Prostate gland (tissue), 2 donors: ENCODE results near the gene CAMKK2. TPM values are rescaled to one million over a fixed set of nuclear protein-coding genes. Genes with fewer than 3 reads are reported as not detected.

Source experiments
- DNase-seq: peaks from one replicate; pipeline ENCODE4 v3.0.0-alpha.2; 2019; ENCODE audit warnings: low spot score
- H3K27ac ChIP-seq, 2 donors: fragments of 200-600 bp; sonication (generic); 2 replicates each; pipeline ENCODE4 v1.5.1; 2017 to 2019
- H3K27me3 ChIP-seq: fragments of 200-600 bp; sonication (generic); replicated peaks from 2 replicates; pipeline ENCODE4 v1.5.1; 2019; ENCODE audit not compliant: insufficient read depth
- H3K36me3 ChIP-seq, 2 donors: fragments of 200-600 bp; sonication (generic); 1 replicate in 1 of 2; 2 replicates in 1 of 2; pipeline versions ENCODE4 v1.5.1 to v1.8.1; 2017 to 2019
- H3K4me1 ChIP-seq: fragments of 200-600 bp; sonication (generic); replicated peaks from 2 replicates; pipeline ENCODE4 v1.5.1; 2019
- H3K4me3 ChIP-seq, 2 donors: fragments of 200-600 bp; sonication (generic); 2 replicates each; pipeline ENCODE4 v1.5.1; 2017 to 2019
- H3K9me3 ChIP-seq: fragments of 200-600 bp; sonication (generic); 2 replicates; pipeline ENCODE4 v1.5.1; 2017
- CTCF ChIP-seq, 4 experiments: fragments of 200-600 bp in 2 of 4; fragments of 450-650 bp in 2 of 4; sonication (generic) in 2 of 4; IDR thresholded peaks; 1 replicate in 3 of 4; 2 replicates in 1 of 4; pipeline ENCODE4 v1.5.1; 2016 to 2019; ENCODE audit warnings: antibody characterized with exemption in 4 of 4, mild to moderate bottlenecking in 2 of 4, moderate library complexity in 2 of 4
- POLR2A ChIP-seq: fragments of 450-650 bp; IDR thresholded peaks from one replicate; pipeline ENCODE4 v1.6.1; 2016; ENCODE audit warnings: antibody characterized with exemption, mild to moderate bottlenecking
- POLR2AphosphoS5 ChIP-seq: sonication (generic); formaldehyde crosslinking; IDR thresholded peaks from one replicate; pipeline ENCODE4 v1.6.1; 2017; ENCODE audit warnings: antibody characterized with exemption
- WGBS: methylation state at CpG from one replicate; pipeline ENCODE4 v1.1.5; 2018; 5-methylcytosine and 5-hydroxymethylcytosine counted together
- intact Hi-C: fragments of 100-400 bp; cut with DNase I; formaldehyde crosslinking; loops from one replicate; pipeline ENCODE4 v1.14.2; 2022
- total RNA-seq, 2 donors: library from RNA; depleted of rRNA; stranded (reverse); fragments of >200 nt; gene quantifications; one replicate each; pipeline ENCODE4 v1.1.0, GENCODE V29; 2016

Gene CAMKK2
- total RNA-seq, 2 donors from 2014 or later = 26.9 to 52.2 TPM

- no peaks in the 10 kb centered on the region for H3K36me3 ChIP-seq
- H3K27me3 ChIP-seq = no peaks in the 10 kb centered on the region
- no peak overlapping the region for H3K27ac ChIP-seq
- no peak overlapping the region for H3K4me3 ChIP-seq
- no peak for TF ChIP-seq POLR2AphosphoS5
- no peak for TF ChIP-seq CTCF (IDR thresholded peaks at IDR 0.05)
- TF ChIP-seq POLR2A = no peak
- no peaks in the 10 kb centered on the region for H3K9me3 ChIP-seq
- no peaks in the 10 kb centered on the region for H3K4me1 ChIP-seq
- intact Hi-C loops = no loop called here
- WGBS = 83% methylated on average over 5 of the region's 5 CpGs
- DNase-seq = no peak
Observed at GRCh38 chr12:121217761-121218160, 78.7 kb downstream of the CAMKK2 start.

GRCh38 chr12:121217063-121217462, 79.4 kb downstream of the CAMKK2 start:
- TF ChIP-seq POLR2A (no peak), CTCF (IDR thresholded peaks at IDR 0.05) (no peak), POLR2AphosphoS5 (no peak)
- Histone ChIP-seq H3K4me1 (no peaks in the 10 kb centered on the region), H3K36me3 (no peaks in the 10 kb centered on the region), H3K27me3 (no peaks in the 10 kb centered on the region), H3K9me3 (no peaks in the 10 kb centered on the region), H3K27ac (no peak overlapping the region), H3K4me3 (no peak overlapping the region)
- WGBS = 79% methylated on average over 8 of the region's 8 CpGs
- intact Hi-C loops = no loop called here
- no peak for DNase-seq

DNA sequence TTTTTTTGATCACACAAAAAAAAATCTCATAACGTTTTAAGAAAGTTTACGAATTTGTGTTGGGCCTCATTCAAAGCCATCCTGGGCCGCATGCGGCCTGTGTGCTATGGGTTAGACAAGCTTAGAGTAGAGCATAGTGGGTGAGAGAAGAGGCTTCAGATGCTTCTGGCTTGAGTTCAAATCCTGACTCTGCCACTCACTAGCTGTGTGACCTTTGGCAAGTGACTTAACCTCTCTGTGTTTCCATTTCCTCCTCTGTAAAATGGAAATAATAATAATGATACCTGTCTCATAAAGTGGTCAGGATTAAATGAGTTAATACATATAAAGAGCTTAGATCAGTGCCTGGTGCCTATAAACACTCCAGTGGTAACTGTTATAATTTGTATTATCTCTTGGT, 80.4 kb downstream of the CAMKK2 start:
- no peak for DNase-seq
- H3K27ac ChIP-seq = no peak overlapping the region
- H3K27me3 ChIP-seq = no peaks in the 10 kb centered on the region
- intact Hi-C loops = no loop called here
- H3K4me3 ChIP-seq = no peak overlapping the region
- no peak for TF ChIP-seq POLR2A
- TF ChIP-seq POLR2AphosphoS5 = no peak
- H3K36me3 ChIP-seq = no peaks in the 10 kb centered on the region
- no peaks in the 10 kb centered on the region for H3K4me1 ChIP-seq
- WGBS = 88% methylated on average over 4 of the region's 4 CpGs
- H3K9me3 ChIP-seq = no peaks in the 10 kb centered on the region

GRCh38 chr12:121214855-121215745, 81.4 kb downstream of the CAMKK2 start:
- Histone ChIP-seq H3K9me3 (no peaks in the 10 kb centered on the region), H3K27ac (peak overlapping the region in 1 of 2 donors; percentile 14), H3K36me3 (no peaks in the 10 kb centered on the region), H3K27me3 (no peaks in the 10 kb centered on the region), H3K4me1 (no peaks in the 10 kb centered on the region), H3K4me3 (no peak overlapping the region)
- no peak for TF ChIP-seq POLR2A
- TF ChIP-seq POLR2AphosphoS5 = no peak
- no peak for TF ChIP-seq CTCF (IDR thresholded peaks at IDR 0.05)
- WGBS = 69% methylated on average over 14 of the region's 14 CpGs
- DNase-seq = no peak
- intact Hi-C loops = no loop called here

DNA sequence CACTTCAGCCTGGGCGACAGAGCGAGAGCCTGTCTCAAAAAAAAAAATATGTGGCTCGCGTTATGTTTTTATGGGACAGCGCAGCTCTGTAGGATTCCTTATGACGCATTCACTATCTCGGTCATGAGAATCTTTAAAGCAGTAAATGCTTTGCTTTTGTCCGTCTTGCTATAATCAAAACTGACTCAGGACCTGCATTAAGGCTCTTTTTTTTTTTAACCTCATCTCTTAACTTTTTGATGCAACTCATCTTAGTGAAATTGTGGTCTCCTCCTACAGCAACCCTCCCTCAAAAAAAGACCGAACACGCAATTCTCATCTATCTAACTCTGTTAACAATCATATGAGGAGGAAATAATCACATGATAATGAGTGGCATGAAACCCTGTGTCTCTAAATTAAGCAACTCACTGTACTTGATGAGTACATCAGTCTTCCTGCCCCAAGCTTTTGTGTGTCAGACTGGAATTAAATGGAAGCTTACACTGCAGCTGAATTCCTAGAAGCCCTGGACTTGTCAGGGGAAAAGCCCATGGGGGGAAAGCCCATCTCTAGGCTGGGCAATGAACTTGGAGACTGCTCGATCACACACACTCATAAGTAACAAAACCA, 82.2 kb downstream of the CAMKK2 start:
- Histone ChIP-seq H3K27ac (peak overlapping the region in 1 of 2 donors; percentile 14), H3K4me1 (no peaks in the 10 kb centered on the region), H3K27me3 (no peaks in the 10 kb centered on the region), H3K4me3 (no peak overlapping the region), H3K36me3 (no peaks in the 10 kb centered on the region), H3K9me3 (no peaks in the 10 kb centered on the region)
- WGBS = 89% methylated on average over 11 of the region's 11 CpGs
- intact Hi-C loops = no loop called here
- DNase-seq = no peak
- TF ChIP-seq POLR2A = no peak
- TF ChIP-seq CTCF (IDR thresholded peaks at IDR 0.05) = no peak
- TF ChIP-seq POLR2AphosphoS5 = no peak
